HFFc6 (cell line): ENCODE data around the gene PARD3B. TPM values are rescaled to one million over a fixed set of nuclear protein-coding genes. Genes with fewer than 3 reads are reported as not detected.
A peak's percentile ranks its signal among the peaks of the same experiment; 100 is the strongest.

Experiments
- DNase-seq: peaks from one replicate; pipeline ENCODE4 v3.0.0-alpha.2; 2018
- H3K27ac Mint-ChIP-seq: 2 replicates; pipeline ENCODE4 v1.8.0; 2020; ENCODE audit warnings: mild to moderate bottlenecking, mixed read lengths
- H3K27me3 Mint-ChIP-seq: 2 replicates; pipeline ENCODE4 v1.8.0; 2021; ENCODE audit warnings: mild to moderate bottlenecking, moderate library complexity, mixed read lengths; ENCODE audit not compliant: insufficient read depth
- H3K36me3 Mint-ChIP-seq: 2 replicates; pipeline ENCODE4 v1.8.0; 2021; ENCODE audit warnings: low read depth, mixed read lengths
- H3K4me1 Mint-ChIP-seq: 2 replicates; pipeline ENCODE4 v1.8.0; 2020; ENCODE audit warnings: low read depth, mixed read lengths
- H3K4me3 Mint-ChIP-seq: 2 replicates; pipeline ENCODE4 v1.8.0; 2020; ENCODE audit warnings: mild to moderate bottlenecking, moderate library complexity, mixed read lengths
- H3K9me3 Mint-ChIP-seq: 2 replicates; pipeline ENCODE4 v1.8.0; 2020; ENCODE audit warnings: mild to moderate bottlenecking, mixed read lengths
- total RNA-seq, 6 experiments: library from RNA; stranded (reverse); fragmentation: NEBNext Ultra II Directional; extraction: Animal tissue kit (Norgen Biotek cat#: 25700); gene quantifications; 2 replicates in 1 of 6; 3 replicates in 5 of 6; pipeline ENCODE4 v1.2.3, GENCODE V29; 2021
- TF ChIP-seq, protein P1 (sequence below): fragments of 200-600 bp; sonication (generic); IDR thresholded peaks from 2 replicates; pipeline ENCODE4 v1.5.0; 2021; ENCODE audit warnings: antibody characterized with exemption, mild to moderate bottlenecking

The PARD3B gene
- total RNA-seq, 6 experiments from 2014 or later: 14.0 to 22.4 (median 15.3) TPM

DNA sequence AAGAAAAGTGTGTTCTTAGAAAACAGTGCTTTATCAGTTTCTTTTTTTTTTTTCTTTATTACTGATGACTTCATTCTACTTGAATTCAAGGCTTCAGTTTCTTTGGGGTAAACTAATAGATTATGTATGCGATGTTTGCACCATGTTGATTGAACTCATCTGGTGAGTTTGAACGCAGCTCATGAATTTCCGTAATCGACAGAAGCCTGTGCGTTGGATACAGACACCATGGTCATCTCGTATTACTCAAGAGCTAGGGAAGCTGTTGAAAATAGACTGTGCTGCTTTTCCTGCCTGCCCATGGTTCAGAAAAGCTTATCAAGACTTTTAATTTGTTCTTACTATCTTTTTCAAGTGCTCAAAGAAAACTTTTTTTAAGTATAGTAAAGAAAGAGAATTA is 951.5 kb downstream of the PARD3B start:
- Mint-ChIP-seq H3K27me3 (no peaks in the 10 kb centered on the region), H3K4me1 (peaks cover 39% of the 10 kb centered on the region), H3K9me3 (peaks cover 2% of the 10 kb centered on the region; the same call in 1 of the 2 replicates), H3K36me3 (peaks cover 2% of the 10 kb centered on the region), H3K27ac (peak overlapping the region; percentile 82), H3K4me3 (peak overlapping the region; percentile 61)
- peak; percentile 77 for DNase-seq
- TF ChIP-seq, protein P1, sequence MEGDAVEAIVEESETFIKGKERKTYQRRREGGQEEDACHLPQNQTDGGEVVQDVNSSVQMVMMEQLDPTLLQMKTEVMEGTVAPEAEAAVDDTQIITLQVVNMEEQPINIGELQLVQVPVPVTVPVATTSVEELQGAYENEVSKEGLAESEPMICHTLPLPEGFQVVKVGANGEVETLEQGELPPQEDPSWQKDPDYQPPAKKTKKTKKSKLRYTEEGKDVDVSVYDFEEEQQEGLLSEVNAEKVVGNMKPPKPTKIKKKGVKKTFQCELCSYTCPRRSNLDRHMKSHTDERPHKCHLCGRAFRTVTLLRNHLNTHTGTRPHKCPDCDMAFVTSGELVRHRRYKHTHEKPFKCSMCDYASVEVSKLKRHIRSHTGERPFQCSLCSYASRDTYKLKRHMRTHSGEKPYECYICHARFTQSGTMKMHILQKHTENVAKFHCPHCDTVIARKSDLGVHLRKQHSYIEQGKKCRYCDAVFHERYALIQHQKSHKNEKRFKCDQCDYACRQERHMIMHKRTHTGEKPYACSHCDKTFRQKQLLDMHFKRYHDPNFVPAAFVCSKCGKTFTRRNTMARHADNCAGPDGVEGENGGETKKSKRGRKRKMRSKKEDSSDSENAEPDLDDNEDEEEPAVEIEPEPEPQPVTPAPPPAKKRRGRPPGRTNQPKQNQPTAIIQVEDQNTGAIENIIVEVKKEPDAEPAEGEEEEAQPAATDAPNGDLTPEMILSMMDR: no peak

DNA sequence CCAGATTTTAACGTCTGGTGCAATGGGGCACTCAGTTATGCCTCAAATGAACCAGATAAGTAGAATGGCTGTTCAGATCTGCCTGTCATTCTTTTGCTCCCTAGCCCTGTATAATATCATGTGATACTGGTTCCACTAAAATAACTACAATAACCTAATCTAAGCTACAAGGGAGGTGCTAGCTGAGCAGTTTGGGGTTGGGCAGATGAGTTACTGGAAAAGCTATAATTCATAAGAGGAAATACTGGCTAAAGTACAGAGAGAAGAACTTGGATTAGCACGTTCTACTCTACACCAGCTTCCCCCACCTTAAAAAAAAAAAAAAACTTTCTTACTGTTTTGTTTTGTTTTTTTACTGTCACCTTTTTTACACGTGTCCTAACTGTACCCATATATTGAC is 953.7 kb downstream of the PARD3B start:
- H3K36me3 Mint-ChIP-seq: peaks cover 6% of the 10 kb centered on the region
- H3K27ac Mint-ChIP-seq: no peak overlapping the region
- no peak for DNase-seq
- H3K4me1 Mint-ChIP-seq: peaks cover 39% of the 10 kb centered on the region
- no peaks in the 10 kb centered on the region; the same call in 1 of the 2 replicates for H3K27me3 Mint-ChIP-seq
- H3K9me3 Mint-ChIP-seq: no peaks in the 10 kb centered on the region
- no peak overlapping the region for H3K4me3 Mint-ChIP-seq
- TF ChIP-seq, protein P1: no peak

DNA sequence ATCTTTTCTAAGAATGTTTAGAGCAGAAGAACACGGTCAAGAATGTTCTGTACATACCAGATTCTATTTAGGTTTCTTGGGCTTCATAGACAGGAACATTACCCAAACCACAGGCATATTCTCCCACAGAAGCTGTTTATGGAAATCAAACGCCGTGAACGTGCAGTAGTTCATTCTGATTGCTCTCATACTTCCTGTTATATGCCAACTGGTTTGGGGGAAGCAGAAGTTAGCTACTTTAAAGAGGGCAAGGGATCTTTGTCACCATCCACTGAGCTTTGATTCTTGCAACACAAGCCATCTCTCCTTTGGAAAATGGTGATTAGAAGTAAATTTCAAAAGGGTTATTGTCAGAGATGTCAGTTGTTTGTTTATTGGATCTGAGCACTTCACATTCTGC is 954.8 kb downstream of the PARD3B start:
- Mint-ChIP-seq H3K9me3 (no peaks in the 10 kb centered on the region), H3K36me3 (peaks cover 6% of the 10 kb centered on the region), H3K4me3 (no peak overlapping the region), H3K27me3 (no peaks in the 10 kb centered on the region; the same call in 1 of the 2 replicates), H3K27ac (no peak overlapping the region), H3K4me1 (peaks cover 28% of the 10 kb centered on the region)
- TF ChIP-seq, protein P1: no peak
- no peak for DNase-seq

DNA sequence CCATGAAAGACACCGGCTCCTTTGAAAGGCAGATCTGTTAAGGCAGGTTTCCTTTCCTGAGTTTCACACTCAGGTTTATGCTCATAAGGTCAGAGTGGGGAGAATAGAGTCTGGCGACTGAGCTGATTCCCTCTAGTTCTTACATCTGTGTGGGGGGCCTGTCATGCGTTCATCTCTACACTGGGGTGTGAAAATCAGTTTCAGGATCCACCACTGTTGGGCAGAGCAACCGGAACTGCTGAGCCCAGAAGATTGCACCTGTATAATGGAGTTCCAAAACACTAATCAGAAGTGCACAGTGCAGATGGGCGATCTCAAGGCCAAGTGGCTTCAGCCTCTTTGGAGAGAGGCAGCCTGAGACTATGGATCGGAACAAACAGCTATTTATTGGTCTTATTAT is 955.7 kb downstream of the PARD3B start:
- DNase-seq: no peak
- Mint-ChIP-seq H3K27me3 (no peaks in the 10 kb centered on the region; the same call in 1 of the 2 replicates), H3K27ac (no peak overlapping the region), H3K4me1 (peaks cover 19% of the 10 kb centered on the region), H3K36me3 (peaks cover 6% of the 10 kb centered on the region), H3K4me3 (no peak overlapping the region), H3K9me3 (no peaks in the 10 kb centered on the region)
- TF ChIP-seq, protein P1: no peak

DNA sequence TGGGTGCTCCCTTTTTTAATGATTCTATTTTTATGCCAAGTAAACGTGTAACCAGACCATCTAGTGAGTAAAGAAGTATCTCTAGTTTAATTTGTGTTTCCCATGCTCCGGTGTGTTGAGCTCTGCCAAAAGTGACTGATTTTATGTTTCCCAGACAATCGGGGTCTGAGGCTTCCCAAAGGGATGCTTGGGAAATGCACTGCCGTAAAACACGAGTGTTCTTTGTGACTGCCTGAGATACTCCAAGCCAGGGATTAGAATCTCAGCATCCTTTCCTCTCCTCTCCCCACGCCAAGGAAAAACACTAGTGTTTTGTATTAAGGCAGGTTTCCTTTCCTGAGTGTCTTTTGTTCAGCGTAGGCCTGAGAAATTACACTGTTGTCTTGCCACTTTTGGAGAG is 956.6 kb downstream of the PARD3B start:
- Mint-ChIP-seq H3K27me3 (no peaks in the 10 kb centered on the region; the same call in 1 of the 2 replicates), H3K4me1 (peaks cover 11% of the 10 kb centered on the region), H3K27ac (no peak overlapping the region), H3K9me3 (no peaks in the 10 kb centered on the region), H3K4me3 (no peak overlapping the region), H3K36me3 (peaks cover 11% of the 10 kb centered on the region)
- no peak for DNase-seq
- TF ChIP-seq, protein P1: no peak

DNA sequence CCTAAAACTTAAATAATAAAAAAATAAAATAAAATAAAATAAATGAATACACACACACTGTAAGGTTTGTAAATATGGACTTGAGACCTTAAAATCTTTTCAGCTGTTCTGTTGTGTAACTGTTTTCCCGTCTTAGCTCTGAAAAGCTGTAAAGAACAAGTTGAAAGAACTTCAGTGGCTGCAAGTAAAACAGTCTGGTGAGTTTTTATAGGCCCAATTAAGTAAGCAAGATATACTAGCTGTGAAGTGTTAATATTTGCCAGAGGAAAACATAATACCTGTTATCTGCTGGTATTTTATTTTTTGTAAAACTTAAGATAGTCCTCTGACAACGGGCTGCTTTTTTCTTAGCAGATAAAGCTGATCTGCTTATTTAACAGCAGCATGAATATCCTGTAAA is 960.1 kb downstream of the PARD3B start:
- DNase-seq: no peak
- no peaks in the 10 kb centered on the region; the same call in 1 of the 2 replicates for H3K27me3 Mint-ChIP-seq
- H3K9me3 Mint-ChIP-seq: no peaks in the 10 kb centered on the region
- H3K27ac Mint-ChIP-seq: no peak overlapping the region
- TF ChIP-seq, protein P1: no peak
- H3K36me3 Mint-ChIP-seq: peaks cover 13% of the 10 kb centered on the region
- peaks cover 6% of the 10 kb centered on the region for H3K4me1 Mint-ChIP-seq
- no peak overlapping the region for H3K4me3 Mint-ChIP-seq
